Left forelimb (tissue), 1 donor: ENCODE data around the gene MTSS2.
A peak's percentile ranks its signal among the peaks of the same experiment; 100 is the strongest.
"Not testable (repeated sequence)": the region's sequence is repeated elsewhere in the genome, so short reads cannot be mapped to it uniquely, and the experiment has no call there.

Experiments
- DNase-seq: peaks from one replicate; pipeline ENCODE4 v3.0.0-alpha.2; 2018; ENCODE audit warnings: low spot score

Gene MTSS2

DNA sequence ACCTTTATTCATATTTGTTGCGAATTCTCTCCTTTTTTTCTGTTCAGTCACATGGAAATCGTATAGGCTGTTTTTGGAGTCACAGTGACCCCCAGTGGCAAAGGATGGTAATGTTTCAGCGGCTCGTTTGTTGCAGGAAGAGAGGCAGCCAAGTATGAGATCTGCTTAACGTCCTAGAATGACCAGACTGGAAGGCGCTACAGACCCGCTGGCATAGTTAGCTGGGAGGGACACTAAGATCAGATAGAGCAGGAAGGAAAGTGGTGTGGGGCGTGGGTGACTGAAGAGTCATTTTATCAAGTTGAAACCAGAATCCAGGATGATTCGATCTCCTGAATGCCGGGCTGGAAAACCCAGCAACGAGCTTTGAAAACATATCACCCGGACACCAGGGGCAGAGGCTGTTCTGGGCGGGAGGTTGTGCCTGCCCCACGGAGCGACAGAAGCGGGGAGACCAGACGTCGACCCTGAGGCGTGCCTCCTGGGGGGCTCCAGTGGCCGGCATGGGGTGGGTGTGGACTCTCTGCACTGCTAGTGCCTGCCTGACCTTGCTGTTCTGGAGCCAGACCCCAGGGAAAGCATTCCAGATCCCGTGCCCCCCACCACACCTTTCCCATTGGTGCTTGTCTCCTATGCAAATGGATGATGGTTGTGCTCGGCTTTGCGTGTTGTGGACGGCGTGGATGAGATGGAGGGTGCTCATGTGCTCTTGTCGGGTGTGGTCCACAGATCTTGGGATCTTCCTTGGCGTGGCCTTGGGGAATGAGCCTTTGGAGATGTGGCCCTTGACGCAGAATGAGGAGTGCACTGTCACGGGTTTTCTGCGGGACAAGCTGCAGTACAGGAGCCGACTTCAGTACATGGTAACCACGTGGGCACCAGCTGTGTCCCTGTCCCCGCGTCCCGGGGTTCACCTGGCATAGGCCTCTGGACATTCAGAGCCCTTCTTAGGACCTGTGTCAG lies 31.8 kb downstream of the MTSS2 start:
- peak; percentile 93 for DNase-seq

- no peak for DNase-seq
Observed at GRCh38 chr16:70653406-70653805, 32.4 kb downstream of the MTSS2 start.

DNA sequence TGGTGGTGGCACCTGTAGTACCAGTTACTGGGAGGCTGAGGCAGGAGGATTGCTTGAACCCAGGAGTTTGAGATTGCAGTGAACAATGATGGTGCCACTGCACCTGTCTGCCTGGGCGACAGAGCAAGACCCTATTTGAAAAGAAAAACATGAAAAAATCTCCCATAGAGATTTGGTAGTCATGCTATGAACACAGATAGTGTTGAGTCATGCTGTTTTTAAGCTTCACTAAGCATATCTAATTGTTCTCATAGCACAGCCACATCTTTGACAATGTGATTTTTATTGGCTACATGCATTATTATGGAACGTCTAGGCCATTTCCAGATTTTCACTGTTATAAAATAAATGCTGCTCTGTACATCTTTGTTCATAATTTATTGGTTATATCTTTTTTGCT lies 33.5 kb downstream of the MTSS2 start:
- no peak for DNase-seq

DNA sequence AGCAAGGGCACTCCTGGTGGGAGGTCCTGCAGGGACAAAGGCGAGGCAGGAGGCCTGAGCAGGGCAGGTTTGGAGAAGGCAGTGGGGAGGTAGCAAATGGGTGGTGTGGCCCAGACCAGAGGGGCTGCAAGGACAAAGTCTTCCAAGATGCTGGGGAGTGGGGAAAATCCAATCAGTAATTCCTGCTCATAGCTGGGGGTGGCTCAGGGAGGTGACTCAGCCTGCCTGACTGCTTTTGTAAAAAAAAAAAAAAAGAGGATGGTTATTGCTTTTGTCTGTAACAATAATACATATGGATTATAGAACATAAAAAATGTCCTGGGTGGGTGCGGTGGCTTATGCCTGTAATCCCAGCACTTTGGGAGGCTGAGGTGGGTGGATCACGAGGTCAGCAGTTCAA lies 34.3 kb downstream of the MTSS2 start:
- DNase-seq: no peak

DNA sequence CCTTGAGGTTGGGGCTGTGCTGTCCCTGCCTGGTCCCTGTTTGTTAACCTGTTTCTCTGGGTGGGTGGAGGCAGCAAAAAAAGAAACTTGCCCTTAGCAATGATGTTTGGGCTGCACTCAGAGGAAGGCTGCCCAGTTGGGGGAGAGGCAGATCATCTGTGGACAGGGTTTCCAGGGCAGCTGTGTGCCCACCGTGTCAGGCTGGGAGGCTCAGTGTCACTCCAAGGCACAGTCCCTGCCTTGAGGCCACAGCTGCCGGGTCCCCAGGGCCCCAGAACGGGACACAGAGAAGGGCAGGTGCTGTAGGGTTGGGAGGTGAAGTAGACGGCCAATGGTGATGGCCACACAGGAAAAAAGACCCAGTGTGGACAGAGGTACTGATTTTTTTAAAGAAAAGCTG lies 35.6 kb downstream of the MTSS2 start:
- DNase-seq: no peak

- no peak for DNase-seq
Observed at GRCh38 chr16:70649300-70649699, 36.6 kb downstream of the MTSS2 start.

GRCh38 chr16:70648606-70649005 lies 37.2 kb downstream of the MTSS2 start:
- DNase-seq: no peak

- DNase-seq: no peak
Observed at GRCh38 chr16:70647441-70648359, 38.2 kb downstream of the MTSS2 start.

GRCh38 chr16:70646260-70647241 lies 39.3 kb downstream of the MTSS2 start, which contains the start of gene IL34:
Gene IL34 (plus strand): TSS chr16:70646559. CDS start chr16:70646948, 389 bp downstream.
- DNase-seq: peak; percentile 69

- no peak for DNase-seq
Observed at GRCh38 chr16:70644763-70645597, 40.9 kb downstream of the MTSS2 start.

DNA sequence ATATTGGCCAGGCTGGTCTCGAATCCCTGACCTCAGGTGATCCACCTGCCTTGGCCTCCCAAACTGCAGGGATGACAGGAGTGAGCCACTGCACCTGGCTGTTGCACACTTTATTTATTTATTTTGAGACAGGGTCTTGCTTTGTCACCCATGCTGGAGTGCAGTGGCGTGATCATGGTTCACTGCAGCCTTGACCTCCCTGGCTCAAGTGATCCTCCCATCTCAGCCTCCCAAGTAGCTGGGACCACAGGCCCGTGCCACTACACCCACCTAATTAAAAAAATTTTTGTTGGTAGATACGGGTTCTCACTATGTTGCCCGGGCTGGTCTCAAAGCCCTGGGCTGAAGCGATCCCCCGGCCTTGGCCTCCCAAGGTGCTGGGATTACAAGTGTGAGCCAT lies 42.6 kb downstream of the MTSS2 start:
- DNase-seq: not testable (repeated sequence)

GRCh38 chr16:70642633-70643032 lies 43.2 kb downstream of the MTSS2 start:
- no peak for DNase-seq

GRCh38 chr16:70638814-70639792 lies 46.8 kb downstream of the MTSS2 start:
- DNase-seq: no peak
